ENCODE results near the gene RASGRF1. TPM values are rescaled to one million over a fixed set of nuclear protein-coding genes. Genes with fewer than 3 reads are reported as not detected.

The RASGRF1 gene
- total and polyA plus RNA-seq, 2 experiments from 2014 or later: 0.05 to 0.24 TPM

DNA sequence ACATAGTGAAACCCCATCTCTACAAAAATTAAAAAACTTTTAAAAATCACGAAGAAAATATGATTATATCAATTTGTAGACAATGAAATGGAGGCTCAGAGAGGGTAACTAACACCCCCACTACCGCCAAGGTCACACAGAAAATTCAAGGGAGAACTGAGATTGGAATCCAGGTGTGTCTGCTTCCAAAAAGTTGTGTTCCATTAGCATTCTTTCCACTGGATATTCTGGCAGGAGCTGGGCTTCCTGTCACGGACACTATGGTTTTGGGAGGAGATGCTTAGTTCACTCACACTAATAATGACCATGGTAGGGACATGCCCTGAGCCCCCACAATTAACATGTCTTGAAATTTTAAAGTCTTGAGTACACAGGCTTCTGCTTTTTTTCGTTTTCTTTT lies 174.5 kb downstream of the RASGRF1 start (continued):
- TF ChIP-seq, protein P1, sequence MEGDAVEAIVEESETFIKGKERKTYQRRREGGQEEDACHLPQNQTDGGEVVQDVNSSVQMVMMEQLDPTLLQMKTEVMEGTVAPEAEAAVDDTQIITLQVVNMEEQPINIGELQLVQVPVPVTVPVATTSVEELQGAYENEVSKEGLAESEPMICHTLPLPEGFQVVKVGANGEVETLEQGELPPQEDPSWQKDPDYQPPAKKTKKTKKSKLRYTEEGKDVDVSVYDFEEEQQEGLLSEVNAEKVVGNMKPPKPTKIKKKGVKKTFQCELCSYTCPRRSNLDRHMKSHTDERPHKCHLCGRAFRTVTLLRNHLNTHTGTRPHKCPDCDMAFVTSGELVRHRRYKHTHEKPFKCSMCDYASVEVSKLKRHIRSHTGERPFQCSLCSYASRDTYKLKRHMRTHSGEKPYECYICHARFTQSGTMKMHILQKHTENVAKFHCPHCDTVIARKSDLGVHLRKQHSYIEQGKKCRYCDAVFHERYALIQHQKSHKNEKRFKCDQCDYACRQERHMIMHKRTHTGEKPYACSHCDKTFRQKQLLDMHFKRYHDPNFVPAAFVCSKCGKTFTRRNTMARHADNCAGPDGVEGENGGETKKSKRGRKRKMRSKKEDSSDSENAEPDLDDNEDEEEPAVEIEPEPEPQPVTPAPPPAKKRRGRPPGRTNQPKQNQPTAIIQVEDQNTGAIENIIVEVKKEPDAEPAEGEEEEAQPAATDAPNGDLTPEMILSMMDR (conservative IDR thresholded peaks at IDR 0.05; ENCODE audit: low read depth in 2 of 2): no peak
- no peak for TF ChIP-seq EZH2phosphoT487 (IDR thresholded peaks at IDR 0.05; ENCODE audit: unreplicated experiment)
- no peak for TF ChIP-seq NANOG (IDR thresholded peaks at IDR 0.05; ENCODE audit: borderline replicate concordance)
- TF ChIP-seq ZNF114 (CRISPR knock-in tag; IDR thresholded peaks at IDR 0.05): no peak
- TF ChIP-seq STAT1 (IDR thresholded peaks at IDR 0.05; ENCODE audit: unreplicated experiment): no peak
- no peak for TF ChIP-seq CREB1 (CRISPR knock-in tag; IDR thresholded peaks at IDR 0.05; ENCODE audit: low read depth)
- no peak for TF ChIP-seq POLR2AphosphoS5 (IDR thresholded peaks at IDR 0.05; ENCODE audit: low read depth)
- TF ChIP-seq ZNF331 (CRISPR knock-in tag; IDR thresholded peaks at IDR 0.05; ENCODE audit: low read depth): no peak
- TF ChIP-seq JUNB (IDR thresholded peaks at IDR 0.05; ENCODE audit: unreplicated experiment): no peak

DNA sequence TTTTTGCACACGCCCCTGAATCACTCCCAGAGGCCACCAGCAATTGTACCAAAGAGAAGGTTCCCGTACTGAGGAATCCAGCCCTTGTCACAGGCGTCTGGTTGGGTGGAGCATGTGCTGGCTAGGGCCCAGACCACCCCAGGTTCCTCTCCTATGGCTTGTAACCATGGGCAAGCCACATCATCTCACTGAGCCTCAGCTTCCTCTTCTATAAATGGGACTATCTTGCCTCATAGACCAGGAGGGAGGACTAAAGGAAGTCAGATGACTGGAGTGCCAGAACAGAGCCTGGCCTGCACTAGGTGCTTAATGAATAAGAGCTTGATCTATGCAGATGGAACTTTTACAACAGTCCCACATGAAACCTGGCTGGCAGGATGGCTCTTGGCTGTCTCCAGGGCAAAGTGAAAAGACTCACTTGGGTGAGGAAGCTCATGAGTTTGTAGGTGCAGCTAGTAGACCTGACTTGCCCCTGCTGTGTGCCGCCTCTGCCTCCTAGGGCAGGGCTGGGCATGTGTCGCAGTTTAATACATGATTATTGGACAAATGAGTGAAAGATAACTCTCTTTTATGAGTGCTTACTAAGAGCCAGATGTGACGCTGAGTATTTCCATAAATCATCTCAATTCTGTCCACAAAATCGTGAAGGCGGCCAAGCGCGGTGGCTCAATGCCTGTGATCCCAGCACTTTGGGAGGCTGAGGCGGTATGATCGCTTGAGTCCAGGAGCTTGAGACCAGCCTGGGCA lies 175.1 kb downstream of the RASGRF1 start:
- Histone ChIP-seq H2AFZ (no peak overlapping the region), H3K4me3 (no peak overlapping the region), H3K4me2 (no peak overlapping the region), H4K20me1 (replicated peaks; ENCODE audit: insufficient read depth) (peaks cover 18% of the 10 kb centered on the region; the same call in 1 of the 2 replicates), H3K9me2 (ENCODE audit: insufficient read depth) (no peaks in the 10 kb centered on the region), H3F3A (replicated peaks; ENCODE audit: low read depth) (no peaks in the 10 kb centered on the region), H3K27ac (ENCODE audit: low read depth) (0 out of 2 replicates have a peak overlapping the region, but pooled peaks have one; percentile 45), H3K36me3 (ENCODE audit: insufficient read depth) (peaks cover 5% of the 10 kb centered on the region), H3K4me1 (ENCODE audit: insufficient read depth) (no peaks in the 10 kb centered on the region), H3K79me2 (replicated peaks; ENCODE audit: insufficient read depth) (peaks cover 20% of the 10 kb centered on the region), H3K27me3 (ENCODE audit: insufficient read depth) (no peaks in the 10 kb centered on the region)
- H3K27ac Mint-ChIP-seq: no peak overlapping the region; the same call in 1 of the 2 replicates
- H3K27me3 Mint-ChIP-seq (ENCODE audit: insufficient read depth, low read depth, poor library complexity): peaks cover 3% of the 10 kb centered on the region
- DNase-seq (ENCODE audit: low spot score) (no peak), ATAC-seq (no peak)
- peaks cover 37% of the 10 kb centered on the region for H3K36me3 Mint-ChIP-seq (ENCODE audit: low read depth)
- H3K9me3 Mint-ChIP-seq: no peaks in the 10 kb centered on the region
- peaks cover 5% of the 10 kb centered on the region; the same call in 1 of the 3 replicates for H3K4me1 Mint-ChIP-seq
- H3K4me3 Mint-ChIP-seq: no peak overlapping the region
- no peak for TF ChIP-seq NANOG (IDR thresholded peaks at IDR 0.05; ENCODE audit: borderline replicate concordance)
- no peak for TF ChIP-seq STAT1 (IDR thresholded peaks at IDR 0.05; ENCODE audit: unreplicated experiment)
- no peak for TF ChIP-seq CREB1 (CRISPR knock-in tag; IDR thresholded peaks at IDR 0.05; ENCODE audit: low read depth)
- TF ChIP-seq, protein P2, sequence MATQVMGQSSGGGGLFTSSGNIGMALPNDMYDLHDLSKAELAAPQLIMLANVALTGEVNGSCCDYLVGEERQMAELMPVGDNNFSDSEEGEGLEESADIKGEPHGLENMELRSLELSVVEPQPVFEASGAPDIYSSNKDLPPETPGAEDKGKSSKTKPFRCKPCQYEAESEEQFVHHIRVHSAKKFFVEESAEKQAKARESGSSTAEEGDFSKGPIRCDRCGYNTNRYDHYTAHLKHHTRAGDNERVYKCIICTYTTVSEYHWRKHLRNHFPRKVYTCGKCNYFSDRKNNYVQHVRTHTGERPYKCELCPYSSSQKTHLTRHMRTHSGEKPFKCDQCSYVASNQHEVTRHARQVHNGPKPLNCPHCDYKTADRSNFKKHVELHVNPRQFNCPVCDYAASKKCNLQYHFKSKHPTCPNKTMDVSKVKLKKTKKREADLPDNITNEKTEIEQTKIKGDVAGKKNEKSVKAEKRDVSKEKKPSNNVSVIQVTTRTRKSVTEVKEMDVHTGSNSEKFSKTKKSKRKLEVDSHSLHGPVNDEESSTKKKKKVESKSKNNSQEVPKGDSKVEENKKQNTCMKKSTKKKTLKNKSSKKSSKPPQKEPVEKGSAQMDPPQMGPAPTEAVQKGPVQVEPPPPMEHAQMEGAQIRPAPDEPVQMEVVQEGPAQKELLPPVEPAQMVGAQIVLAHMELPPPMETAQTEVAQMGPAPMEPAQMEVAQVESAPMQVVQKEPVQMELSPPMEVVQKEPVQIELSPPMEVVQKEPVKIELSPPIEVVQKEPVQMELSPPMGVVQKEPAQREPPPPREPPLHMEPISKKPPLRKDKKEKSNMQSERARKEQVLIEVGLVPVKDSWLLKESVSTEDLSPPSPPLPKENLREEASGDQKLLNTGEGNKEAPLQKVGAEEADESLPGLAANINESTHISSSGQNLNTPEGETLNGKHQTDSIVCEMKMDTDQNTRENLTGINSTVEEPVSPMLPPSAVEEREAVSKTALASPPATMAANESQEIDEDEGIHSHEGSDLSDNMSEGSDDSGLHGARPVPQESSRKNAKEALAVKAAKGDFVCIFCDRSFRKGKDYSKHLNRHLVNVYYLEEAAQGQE (IDR thresholded peaks at IDR 0.05; ENCODE audit: unreplicated experiment): no peak
- TF ChIP-seq EZH2 (IDR thresholded peaks at IDR 0.05; ENCODE audit: low read depth, unreplicated experiment): no peak
- TF ChIP-seq, protein P1 (conservative IDR thresholded peaks at IDR 0.05; ENCODE audit: low read depth in 2 of 2): no peak
- no peak for TF ChIP-seq POLR2AphosphoS5 (IDR thresholded peaks at IDR 0.05; ENCODE audit: low read depth)
- no peak for TF ChIP-seq ZNF331 (CRISPR knock-in tag; IDR thresholded peaks at IDR 0.05; ENCODE audit: low read depth)
- TF ChIP-seq, protein P3, sequence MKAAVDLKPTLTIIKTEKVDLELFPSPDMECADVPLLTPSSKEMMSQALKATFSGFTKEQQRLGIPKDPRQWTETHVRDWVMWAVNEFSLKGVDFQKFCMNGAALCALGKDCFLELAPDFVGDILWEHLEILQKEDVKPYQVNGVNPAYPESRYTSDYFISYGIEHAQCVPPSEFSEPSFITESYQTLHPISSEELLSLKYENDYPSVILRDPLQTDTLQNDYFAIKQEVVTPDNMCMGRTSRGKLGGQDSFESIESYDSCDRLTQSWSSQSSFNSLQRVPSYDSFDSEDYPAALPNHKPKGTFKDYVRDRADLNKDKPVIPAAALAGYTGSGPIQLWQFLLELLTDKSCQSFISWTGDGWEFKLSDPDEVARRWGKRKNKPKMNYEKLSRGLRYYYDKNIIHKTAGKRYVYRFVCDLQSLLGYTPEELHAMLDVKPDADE (IDR thresholded peaks at IDR 0.05): no peak
- TF ChIP-seq JUNB (IDR thresholded peaks at IDR 0.05; ENCODE audit: unreplicated experiment): no peak
- TF ChIP-seq EZH2phosphoT487 (IDR thresholded peaks at IDR 0.05; ENCODE audit: unreplicated experiment): no peak

Measured in GM23338 (cell line).